GM19455 (cell line): ENCODE results near the gene XCR1.
"Not testable (repeated sequence)": the region's sequence is repeated elsewhere in the genome, so short reads cannot be mapped to it uniquely, and the experiment has no call there.

Experiments used
- ATAC-seq: cut with Tn5 transposase; IDR thresholded peaks from one replicate; pipeline ENCODE4 v1.9.1; 2021; ENCODE audit not compliant: unreplicated experiment

Gene XCR1

DNA sequence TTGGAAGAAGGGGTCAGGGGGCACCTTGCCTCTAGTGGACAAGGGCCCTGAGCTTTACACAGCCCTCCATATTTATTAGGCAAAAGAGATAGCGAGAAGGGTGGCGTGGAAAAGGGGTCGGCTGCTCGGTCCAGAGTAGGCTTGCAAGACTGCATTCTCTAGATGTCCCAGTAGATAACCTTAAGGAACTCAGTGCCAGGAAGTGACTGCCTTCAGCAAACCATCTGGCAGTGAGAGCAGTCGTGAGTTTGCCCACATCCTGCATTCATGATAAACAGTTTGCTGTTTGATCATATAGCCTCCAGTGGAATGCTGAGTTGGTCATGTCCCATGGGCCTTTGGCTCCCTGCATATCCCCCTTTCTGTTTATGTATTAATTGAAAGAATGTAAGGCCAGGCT is 18.9 kb upstream of the XCR1 start:
- not testable (repeated sequence) for ATAC-seq

DNA sequence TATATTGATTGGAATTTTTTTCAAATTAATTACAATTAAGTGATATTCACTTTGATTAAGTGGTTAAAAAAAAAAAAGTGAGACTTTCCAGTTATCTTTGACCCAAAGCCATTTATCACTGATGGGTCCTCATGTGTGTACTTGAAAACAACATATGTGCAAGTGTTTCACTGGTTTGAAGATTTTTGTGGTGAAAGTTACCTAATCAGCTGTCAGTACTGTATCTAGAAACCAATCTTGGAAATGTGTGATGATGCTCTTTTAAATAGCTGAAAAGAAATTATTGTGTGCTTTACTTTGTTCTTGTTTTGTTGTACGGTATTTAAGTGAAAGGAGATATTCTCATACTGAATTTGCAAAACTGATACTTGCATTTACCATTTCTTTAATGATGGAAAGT is 11.6 kb upstream of the XCR1 start:
- ATAC-seq = no peak

GRCh38 chr3:46038071-46038470 is 10.8 kb upstream of the XCR1 start:
- ATAC-seq = not testable (repeated sequence)

DNA sequence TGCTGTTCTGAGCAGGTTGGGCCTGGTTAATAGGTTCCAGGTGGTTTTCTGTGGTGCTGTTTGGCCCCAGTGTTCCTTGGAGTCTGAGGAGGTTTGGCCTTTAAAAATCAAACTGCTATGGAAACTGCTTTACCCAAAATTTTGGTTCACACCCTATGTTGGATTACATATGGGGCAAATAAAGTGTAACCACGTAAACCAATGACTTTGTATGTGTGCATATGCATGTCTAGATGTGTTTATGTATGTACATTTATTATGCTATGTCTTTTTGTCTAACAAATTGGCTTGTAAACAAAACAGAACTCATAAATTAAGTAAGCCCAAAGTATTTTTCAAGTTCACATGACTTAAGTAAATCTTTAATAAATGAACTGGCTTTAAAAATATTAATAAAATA is 8.9 kb upstream of the XCR1 start:
- ATAC-seq = no peak

- no peak for ATAC-seq
Measured at GRCh38 chr3:46031747-46032146, 4.5 kb upstream of the XCR1 start.

- ATAC-seq = no peak
Measured at GRCh38 chr3:46031269-46031668, 4.0 kb upstream of the XCR1 start.

- ATAC-seq = no peak
Measured at GRCh38 chr3:46030626-46031025, 3.3 kb upstream of the XCR1 start.

DNA sequence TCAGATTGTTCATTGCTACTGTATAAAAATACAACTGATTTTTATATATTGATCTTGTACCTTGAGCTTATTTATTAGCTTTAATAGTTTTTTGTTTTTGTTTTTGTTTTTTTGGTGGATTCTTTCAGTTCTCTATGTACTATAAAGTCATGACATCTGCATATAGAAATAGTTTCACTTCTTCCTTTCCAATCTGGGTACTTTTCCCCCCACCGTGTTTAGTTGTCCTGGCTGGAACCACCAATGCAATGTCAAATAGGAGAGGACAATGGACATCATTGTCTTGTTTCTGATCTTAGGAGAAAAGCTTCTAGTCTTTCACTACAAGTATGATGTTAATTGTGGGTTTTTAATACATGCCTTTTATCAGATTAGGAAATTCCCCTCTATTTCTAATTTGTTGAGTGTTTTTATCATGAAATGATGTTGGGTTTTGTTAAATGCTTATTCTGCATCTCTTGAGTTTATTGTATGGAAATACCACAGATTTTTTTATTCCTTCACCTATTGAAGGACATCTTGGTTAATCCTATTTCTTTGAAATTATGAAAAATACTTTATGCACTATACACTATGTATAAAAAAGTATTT is 2.8 kb upstream of the XCR1 start:
- no peak for ATAC-seq

GRCh38 chr3:46027736-46028397 is 584 bp upstream of the XCR1 start:
- ATAC-seq = no peak

GRCh38 chr3:46025139-46025538 is 2.1 kb downstream of the XCR1 start:
- ATAC-seq = no peak

GRCh38 chr3:46024131-46024530 is 3.2 kb downstream of the XCR1 start:
- ATAC-seq = no peak

DNA sequence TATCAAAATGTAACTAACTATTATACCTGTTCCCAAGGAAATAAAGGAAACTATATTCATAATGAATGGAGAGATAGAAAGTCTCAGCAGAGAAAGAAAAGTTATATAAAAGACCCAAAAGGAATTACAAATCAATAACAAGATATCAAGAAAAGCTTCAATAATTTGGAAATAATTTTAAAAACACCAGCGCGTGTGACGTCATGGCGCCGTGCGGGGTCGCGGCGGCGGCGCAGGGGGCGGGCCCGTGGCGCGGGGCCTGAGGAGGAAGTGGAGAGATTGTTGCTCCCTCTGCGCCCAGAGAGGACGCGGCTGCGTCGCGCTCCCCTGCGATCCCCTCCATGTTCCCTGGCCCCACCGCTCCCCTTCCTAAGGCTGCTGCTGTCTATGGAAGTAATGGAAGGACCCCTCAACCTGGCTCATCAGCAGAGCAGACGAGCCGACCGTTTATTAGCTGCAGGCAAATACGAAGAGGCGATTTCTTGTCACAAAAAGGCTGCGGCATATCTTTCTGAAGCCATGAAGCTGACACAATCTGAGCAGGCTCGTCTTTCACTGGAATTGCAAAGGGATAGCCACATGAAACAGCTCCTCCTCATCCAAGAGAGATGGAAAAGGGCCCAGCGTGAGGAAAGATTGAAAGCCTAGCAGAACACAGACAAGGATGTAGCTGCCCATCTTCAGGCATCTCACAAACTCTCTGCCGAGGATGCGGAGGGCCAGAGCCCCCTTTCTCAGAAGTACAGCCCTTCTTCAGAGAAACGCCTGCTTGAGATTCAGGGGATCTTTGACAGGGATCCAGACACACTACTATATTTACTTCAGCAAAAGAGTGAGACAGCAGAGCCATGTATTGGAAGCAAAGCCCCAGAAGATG is 4.1 kb downstream of the XCR1 start:
- ATAC-seq = no peak

DNA sequence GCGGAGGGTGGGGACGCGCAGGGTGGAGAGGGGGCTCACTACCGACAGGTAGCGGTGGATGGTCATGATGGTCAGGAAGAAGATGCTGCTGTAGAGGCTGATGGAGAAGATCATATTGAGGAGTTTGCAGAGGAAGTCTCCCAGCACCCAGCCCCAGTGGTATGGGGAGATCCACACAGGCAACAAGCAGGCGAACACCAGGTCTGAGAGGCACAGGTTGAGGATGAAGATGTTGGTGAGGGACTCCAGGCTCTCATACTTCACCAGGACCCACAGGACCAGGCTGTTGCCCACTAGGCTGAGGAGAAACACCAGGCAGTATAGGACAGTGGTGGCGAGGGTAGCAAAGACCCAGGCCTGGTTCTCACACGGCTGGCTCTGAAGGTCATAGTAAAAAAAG is 5.8 kb downstream of the XCR1 start:
- ATAC-seq = no peak

DNA sequence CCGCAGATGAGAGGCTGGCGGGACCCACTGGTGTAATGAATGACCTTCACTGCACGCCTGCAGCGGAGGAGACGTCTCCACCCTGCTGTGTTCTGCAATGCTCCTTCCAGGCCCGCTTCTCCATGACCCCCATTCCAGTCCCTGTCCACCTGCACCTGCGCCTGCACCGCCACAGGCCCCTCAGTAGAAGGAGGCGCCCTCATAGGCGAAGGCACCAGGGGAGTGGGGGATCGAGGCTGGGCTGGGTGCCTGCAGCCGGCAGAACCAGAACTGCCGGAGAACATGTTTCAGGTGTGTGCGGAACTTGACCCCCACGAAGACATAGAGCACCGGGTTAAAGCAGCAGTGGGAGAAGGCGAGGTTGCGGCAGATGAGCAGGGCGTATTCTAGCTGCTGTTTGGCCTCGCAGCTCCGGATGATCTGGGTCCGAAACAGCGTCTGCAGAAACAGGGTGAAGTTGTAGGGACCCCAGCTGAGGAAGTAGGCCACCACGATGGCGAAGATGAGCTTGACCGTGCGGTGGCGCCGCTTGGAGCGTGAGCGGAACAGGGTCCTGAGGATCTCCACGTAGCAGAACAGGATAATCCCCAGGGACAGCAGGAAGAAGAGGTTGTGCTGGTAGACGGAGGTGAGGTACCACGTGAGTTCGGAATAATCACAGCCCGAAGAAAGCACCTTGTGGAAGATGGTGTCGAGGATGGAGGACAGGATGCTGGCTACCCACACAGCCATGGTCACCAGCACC is 6.3 kb downstream of the XCR1 start:
- ATAC-seq = no peak

- ATAC-seq = no peak
Measured at GRCh38 chr3:46019707-46020106, 7.6 kb downstream of the XCR1 start.

GRCh38 chr3:46017720-46018119 is 9.6 kb downstream of the XCR1 start:
- no peak for ATAC-seq

DNA sequence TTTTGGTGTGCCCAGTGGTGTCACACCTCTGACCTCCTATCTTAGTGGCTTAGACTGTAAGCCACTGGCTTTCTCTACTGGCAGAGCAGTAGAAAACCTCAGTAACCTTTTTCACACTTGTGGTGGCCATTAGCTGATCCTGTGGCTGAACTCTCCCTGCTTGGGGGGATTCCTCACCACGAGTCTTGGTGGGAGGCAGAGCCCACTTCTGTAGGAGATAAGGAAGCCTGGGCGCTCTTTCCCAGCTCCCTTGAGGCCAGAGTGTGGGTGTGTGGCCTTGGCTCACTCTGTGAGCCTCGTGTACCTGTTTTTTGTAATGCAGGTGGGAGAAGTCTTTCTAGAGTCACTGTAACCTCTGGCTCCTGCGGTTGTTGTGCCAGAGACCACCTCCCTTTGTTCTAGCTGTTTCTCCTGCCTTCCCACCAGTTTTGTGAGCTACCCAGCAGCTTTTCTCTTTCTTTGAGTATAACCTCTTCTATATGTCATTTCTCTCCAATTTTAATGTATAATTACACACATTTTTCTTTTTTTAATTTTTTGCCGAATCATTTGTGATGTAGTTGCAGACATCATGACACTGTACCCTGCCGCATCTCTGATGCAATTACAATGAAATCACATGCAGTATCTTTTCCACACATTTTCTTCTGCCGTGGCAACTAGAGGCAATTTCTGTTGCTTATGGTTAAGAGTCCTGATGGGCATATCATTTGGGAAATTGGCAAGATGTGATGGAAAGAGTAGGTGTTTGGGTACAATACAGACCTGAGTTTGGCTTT is 13.8 kb downstream of the XCR1 start:
- ATAC-seq = no peak

- no peak for ATAC-seq
Measured at GRCh38 chr3:46012246-46012645, 15.0 kb downstream of the XCR1 start.

GRCh38 chr3:46010519-46011113 is 16.7 kb downstream of the XCR1 start:
- ATAC-seq = no peak

- no peak for ATAC-seq
Measured at GRCh38 chr3:46008058-46008457, 19.2 kb downstream of the XCR1 start.
